Nephron progenitor cell (in vitro differentiated cells): Measurements from ENCODE around the gene GSC2.

Source experiments
- DNase-seq: peaks from one replicate; pipeline ENCODE4 v3.0.0; 2021
- H3K27ac Mint-ChIP-seq: 2 replicates; pipeline ENCODE4 v1.8.0; 2021; ENCODE audit warnings: mild to moderate bottlenecking, moderate library complexity, mixed read lengths
- H3K27me3 Mint-ChIP-seq: 2 replicates; pipeline ENCODE4 v1.8.0; 2021; ENCODE audit warnings: mild to moderate bottlenecking, low read depth, mixed read lengths; ENCODE audit not compliant: poor library complexity
- H3K36me3 Mint-ChIP-seq: 2 replicates; pipeline ENCODE4 v1.8.0; 2021; ENCODE audit warnings: low read depth, mixed read lengths
- H3K4me1 Mint-ChIP-seq: 2 replicates; pipeline ENCODE4 v1.8.0; 2021; ENCODE audit warnings: mixed read lengths
- H3K4me3 Mint-ChIP-seq: 2 replicates; pipeline ENCODE4 v1.8.0; 2021; ENCODE audit warnings: mild to moderate bottlenecking, moderate library complexity, mixed read lengths
- H3K9me3 Mint-ChIP-seq: 2 replicates; pipeline ENCODE4 v1.8.0; 2021; ENCODE audit warnings: mild to moderate bottlenecking, moderate library complexity, mixed read lengths
- CTCF ChIP-seq: fragments of 200-600 bp; sonication (generic); IDR thresholded peaks from 2 replicates; pipeline ENCODE4 v1.5.0; 2021; ENCODE audit warnings: antibody characterized with exemption

GSC2 gene

GRCh38 chr22:19175602-19176174, 25.6 kb upstream of the GSC2 start:
- peaks cover 52% of the 10 kb centered on the region for H3K4me1 Mint-ChIP-seq

GRCh38 chr22:19175026-19175601, 25.0 kb upstream of the GSC2 start:
- Mint-ChIP-seq H3K27me3 (peaks cover 13% of the 10 kb centered on the region), H3K4me1 (peaks cover 58% of the 10 kb centered on the region), H3K9me3 (no peaks in the 10 kb centered on the region), H3K36me3 (no peaks in the 10 kb centered on the region), H3K27ac (no peak overlapping the region), H3K4me3 (no peak overlapping the region)
- no peak for TF ChIP-seq CTCF
- no peak for DNase-seq

More at GRCh38 chr22:19175602-19176174, 25.6 kb upstream of the GSC2 start:
- TF ChIP-seq CTCF = no peak
- no peaks in the 10 kb centered on the region for H3K36me3 Mint-ChIP-seq
- peak overlapping the region; percentile 64 for H3K4me3 Mint-ChIP-seq
- H3K27me3 Mint-ChIP-seq = peaks cover 8% of the 10 kb centered on the region
- DNase-seq = no peak
- peak overlapping the region; percentile 90 for H3K27ac Mint-ChIP-seq
- H3K9me3 Mint-ChIP-seq = no peaks in the 10 kb centered on the region

- no peak overlapping the region for H3K27ac Mint-ChIP-seq
- H3K4me3 Mint-ChIP-seq = peak overlapping the region; percentile 25
Measured at GRCh38 chr22:19174106-19175025, 24.3 kb upstream of the GSC2 start.

GRCh38 chr22:19173047-19174035, 23.2 kb upstream of the GSC2 start:
- peak overlapping the region; percentile 94 for H3K4me3 Mint-ChIP-seq
- H3K27me3 Mint-ChIP-seq = peaks cover 31% of the 10 kb centered on the region
- H3K9me3 Mint-ChIP-seq = no peaks in the 10 kb centered on the region
- no peak for TF ChIP-seq CTCF
- no peak for DNase-seq
- peaks cover 54% of the 10 kb centered on the region for H3K4me1 Mint-ChIP-seq
- H3K27ac Mint-ChIP-seq = peak overlapping the region; percentile 97
- H3K36me3 Mint-ChIP-seq = no peaks in the 10 kb centered on the region

More at GRCh38 chr22:19174106-19175025, 24.3 kb upstream of the GSC2 start:
- H3K36me3 Mint-ChIP-seq = no peaks in the 10 kb centered on the region
- H3K27me3 Mint-ChIP-seq = peaks cover 21% of the 10 kb centered on the region
- no peaks in the 10 kb centered on the region for H3K9me3 Mint-ChIP-seq
- TF ChIP-seq CTCF = no peak
- peak; percentile 36 for DNase-seq
- peaks cover 53% of the 10 kb centered on the region for H3K4me1 Mint-ChIP-seq

- Mint-ChIP-seq H3K4me3 (peak overlapping the region; percentile 94), H3K4me1 (peaks cover 54% of the 10 kb centered on the region)
Measured at GRCh38 chr22:19172213-19173046, 22.3 kb upstream of the GSC2 start.

More at GRCh38 chr22:19172213-19173046, 22.3 kb upstream of the GSC2 start:
- Mint-ChIP-seq H3K27me3 (peaks cover 40% of the 10 kb centered on the region), H3K27ac (peak overlapping the region; percentile 97), H3K9me3 (no peaks in the 10 kb centered on the region), H3K36me3 (no peaks in the 10 kb centered on the region)
- DNase-seq = no peak
- TF ChIP-seq CTCF = no peak
